ENCODE data around the gene RXFP1.

RXFP1 gene

GRCh38 chr4:158624889-158625478 lies 103.3 kb downstream of the RXFP1 start:
- TF ChIP-seq CTCF (IDR thresholded peaks at IDR 0.05; ENCODE audit: low read depth, low read length, missing control alignments), result peak; percentile 76
- in situ Hi-C loops (cut with HindIII; ENCODE audit: low sequenced_read_pairs), result loop anchor here (5.0 kb wide), 1 partner anchor 368 kb away; no protein-coding TSS in a partner anchor
- peak; percentile 64 for DNase-seq (ENCODE audit: low read depth)
- no peak overlapping the region for H3K4me3 ChIP-seq (ENCODE audit: low read depth, low read length)

- H3K4me3 ChIP-seq (ENCODE audit: low read depth, low read length), result no peak overlapping the region
- in situ Hi-C loops (cut with HindIII; ENCODE audit: low sequenced_read_pairs), result no loop called here
- TF ChIP-seq CTCF (IDR thresholded peaks at IDR 0.05; ENCODE audit: low read depth, low read length, missing control alignments), result no peak
- DNase-seq (ENCODE audit: low read depth), result no peak
Observed at GRCh38 chr4:158625544-158625943, 103.9 kb downstream of the RXFP1 start.

- H3K4me3 ChIP-seq (ENCODE audit: low read depth, low read length), result no peak overlapping the region
- in situ Hi-C loops (cut with HindIII; ENCODE audit: low sequenced_read_pairs), result no loop called here
- peak; percentile 69 for DNase-seq (ENCODE audit: low read depth)
- no peak for TF ChIP-seq CTCF (IDR thresholded peaks at IDR 0.05; ENCODE audit: low read depth, low read length, missing control alignments)
Observed at GRCh38 chr4:158630893-158631292, 109.2 kb downstream of the RXFP1 start.

DNA sequence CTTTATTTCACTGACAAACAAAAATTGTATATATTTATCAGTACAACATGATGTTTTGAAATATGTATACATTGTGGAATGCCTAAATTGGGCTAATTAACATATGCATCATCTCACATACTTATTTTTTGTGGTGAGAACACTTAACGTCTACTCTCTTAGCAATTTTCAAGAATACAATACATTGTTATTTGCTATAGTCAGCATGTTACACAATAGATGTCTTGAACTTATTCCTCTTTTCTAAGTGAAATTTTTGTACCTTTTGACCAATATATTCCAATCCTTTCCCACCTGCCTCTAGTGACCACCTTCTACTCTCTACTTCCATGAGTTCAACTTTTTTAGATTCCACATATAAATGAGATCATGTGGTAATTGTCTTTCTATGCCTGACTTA lies 114.9 kb downstream of the RXFP1 start:
- H3K4me3 ChIP-seq (ENCODE audit: low read depth, low read length), result no peak overlapping the region
- no peak for DNase-seq (ENCODE audit: low read depth)
- in situ Hi-C loops (cut with HindIII; ENCODE audit: low sequenced_read_pairs), result no loop called here
- no peak for TF ChIP-seq CTCF (IDR thresholded peaks at IDR 0.05; ENCODE audit: low read depth, low read length, missing control alignments)

DNA sequence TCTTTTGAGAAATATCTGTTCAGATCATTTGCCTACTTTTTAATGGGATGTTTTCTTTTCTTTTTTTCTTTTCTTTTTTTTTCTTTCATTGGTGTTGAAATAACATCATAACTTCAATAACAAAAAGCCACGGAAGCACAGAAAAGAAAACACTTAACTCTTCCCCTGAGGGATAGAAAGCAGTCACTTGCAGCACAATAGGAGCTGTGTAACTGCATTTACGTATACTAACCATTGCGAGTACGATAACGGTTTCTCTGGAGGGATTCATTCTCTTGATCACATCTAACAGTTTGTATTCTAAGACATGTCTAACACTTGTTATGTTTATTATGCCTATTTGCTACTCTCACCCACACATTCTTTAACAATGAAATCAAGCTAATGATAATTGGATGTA lies 122.7 kb downstream of the RXFP1 start:
- DNase-seq (ENCODE audit: low read depth), result no peak

GRCh38 chr4:158644760-158645159 lies 123.1 kb downstream of the RXFP1 start:
- TF ChIP-seq CTCF (IDR thresholded peaks at IDR 0.05; ENCODE audit: low read depth, low read length, missing control alignments), result no peak
- in situ Hi-C loops (cut with HindIII; ENCODE audit: low sequenced_read_pairs), result no loop called here
- no peak overlapping the region for H3K4me3 ChIP-seq (ENCODE audit: low read depth, low read length)
- DNase-seq (ENCODE audit: low read depth), result no peak

More for the DNA sequence above, 122.7 kb downstream of the RXFP1 start:
- in situ Hi-C loops (cut with HindIII; ENCODE audit: low sequenced_read_pairs), result no loop called here
- no peak overlapping the region for H3K4me3 ChIP-seq (ENCODE audit: low read depth, low read length)
- no peak for TF ChIP-seq CTCF (IDR thresholded peaks at IDR 0.05; ENCODE audit: low read depth, low read length, missing control alignments)

Measured in astrocyte of the cerebellum (primary cell).